ENCODE measurements around the gene SALL1. TPM values are rescaled to one million over a fixed set of nuclear protein-coding genes. Genes with fewer than 3 reads are reported as not detected.

Gene SALL1
- total and polyA plus RNA-seq, 2 donors (not counting 3 experiments of a cell fraction or from before 2014, with no cell fraction given): not detected

- CTCF ChIA-PET: no interaction called here
- TF ChIP-seq EZH2 (IDR thresholded peaks at IDR 0.05; ENCODE audit: borderline replicate concordance, low read depth, low read length, severe bottlenecking): no peak
- TF ChIP-seq FOS (IDR thresholded peaks at IDR 0.05; ENCODE audit: borderline replicate concordance, insufficient read depth, low read length): no peak
- TF ChIP-seq CTCF (IDR thresholded peaks at IDR 0.05; ENCODE audit: extremely low read depth in 1 of 2, insufficient read depth in 1 of 2, low read depth in 1 of 2, low read length in 2 of 2): no peak
- TF ChIP-seq POLR2AphosphoS5 (IDR thresholded peaks at IDR 0.05; ENCODE audit: insufficient read depth, low read depth, low read length): no peak
- TF ChIP-seq POLR2A (IDR thresholded peaks at IDR 0.05; ENCODE audit: low read depth, low read length): no peak
- no peak for TF ChIP-seq MYC (IDR thresholded peaks at IDR 0.05; ENCODE audit: low read depth, low read length)
- TF ChIP-seq JUN (IDR thresholded peaks at IDR 0.05; ENCODE audit: borderline replicate concordance, insufficient read depth, insufficient read length, low read depth): no peak
- no peak for TF ChIP-seq MAX (IDR thresholded peaks at IDR 0.05; ENCODE audit: insufficient read depth, insufficient read length)
- TF ChIP-seq GATA2 (IDR thresholded peaks at IDR 0.05; ENCODE audit: insufficient read depth, insufficient read length, low read depth, low read length): no peak
- Histone ChIP-seq H3K4me2 (ENCODE audit: insufficient read depth, low read length) (no peak overlapping the region), H2AFZ (ENCODE audit: low read depth, low read length) (no peak overlapping the region), H3K79me2 (ENCODE audit: control insufficient read depth, insufficient read depth, low read length) (no peaks in the 10 kb centered on the region), H3K9ac (replicated peaks; ENCODE audit: extremely low read depth, insufficient read depth, low read length) (no peak overlapping the region), H3K9me1 (replicated peaks; ENCODE audit: control insufficient read depth, extremely low read depth, insufficient read depth, low read length) (no peaks in the 10 kb centered on the region), H3K36me3 (ENCODE audit: control insufficient read depth in 2 of 2, extremely low read depth in 1 of 2, insufficient read depth in 2 of 2, low read length in 2 of 2) (no peaks in the 10 kb centered on the region), H3K4me1 (ENCODE audit: control insufficient read depth, extremely low read depth, insufficient read depth, low read length) (no peaks in the 10 kb centered on the region), H3K27ac (ENCODE audit: insufficient read depth, low read depth, low read length) (no peak overlapping the region), H4K20me1 (replicated peaks; ENCODE audit: control insufficient read depth, extremely low read depth, insufficient read depth, low read length) (no peaks in the 10 kb centered on the region), H3K9me3 (replicated peaks; ENCODE audit: control insufficient read depth, insufficient read depth, low read length) (no peaks in the 10 kb centered on the region), H3K27me3 (ENCODE audit: control insufficient read depth in 2 of 2, insufficient read depth in 2 of 2, low read length in 2 of 2) (no peaks in the 10 kb centered on the region), H3K4me3 (replicated peaks in 1 of 3; ENCODE audit: insufficient read depth in 1 of 3, low read depth in 1 of 3, low read length in 3 of 3) (no peak overlapping the region)
- intact Hi-C loops (cut with micrococcal nuclease): no loop called here
- no TSS peak for BruUV-seq (replicated peaks)
- POLR2A ChIA-PET: no interaction called here
- DNase-seq (ENCODE audit: low read depth, low spot score) (no peak), FAIRE-seq (no peak)
- dilution Hi-C loops (cut with MboI; ENCODE audit: extremely low pct_ligation_motif_present, low sequenced_read_pairs): no loop called here
Observed at GRCh38 chr16:51172368-51172767, 21.3 kb upstream of the SALL1 start.
